Kidney tubule cell (primary cell): ENCODE results near the gene ABHD16B.
"Not testable (repeated sequence)": the region's sequence is repeated elsewhere in the genome, so short reads cannot be mapped to it uniquely, and the experiment has no call there.

Experiments
- DNase-seq: peaks from one replicate; pipeline ENCODE4 v3.0.0-alpha.2; 2018; ENCODE audit warnings: low spot score

Gene ABHD16B

GRCh38 chr20:63835021-63835858 lies 26.1 kb upstream of the ABHD16B start:
- peak; percentile 98 for DNase-seq

- DNase-seq: no peak
These were observed 24.6 kb upstream of the ABHD16B start for GRCh38 chr20:63836458-63837344.

- no peak for DNase-seq
These were observed 23.8 kb upstream of the ABHD16B start for GRCh38 chr20:63837479-63837878.

GRCh38 chr20:63839620-63840019 lies 21.7 kb upstream of the ABHD16B start:
- DNase-seq: no peak

- peak; percentile 92 for DNase-seq
These were observed 20.9 kb upstream of the ABHD16B start for GRCh38 chr20:63840405-63840828.

GRCh38 chr20:63842258-63842657 lies 19.0 kb upstream of the ABHD16B start:
- DNase-seq: no peak

GRCh38 chr20:63843222-63843621 lies 18.1 kb upstream of the ABHD16B start:
- DNase-seq: no peak

GRCh38 chr20:63843778-63844177 lies 17.5 kb upstream of the ABHD16B start:
- DNase-seq: no peak

GRCh38 chr20:63844511-63844991 lies 16.7 kb upstream of the ABHD16B start:
- no peak for DNase-seq

GRCh38 chr20:63846128-63846771 lies 15.0 kb upstream of the ABHD16B start:
- DNase-seq: no peak

GRCh38 chr20:63846888-63847236 lies 14.4 kb upstream of the ABHD16B start:
- DNase-seq: no peak

GRCh38 chr20:63847237-63848002 lies 13.9 kb upstream of the ABHD16B start:
- no peak for DNase-seq

- DNase-seq: no peak
These were observed 13.0 kb upstream of the ABHD16B start for GRCh38 chr20:63848003-63848911.

- DNase-seq: no peak
These were observed 10.4 kb upstream of the ABHD16B start for GRCh38 chr20:63850689-63851547.

- DNase-seq: not testable (repeated sequence)
These were observed 9.8 kb upstream of the ABHD16B start for GRCh38 chr20:63851548-63851943.

GRCh38 chr20:63853733-63854068 lies 7.6 kb upstream of the ABHD16B start:
- not testable (repeated sequence) for DNase-seq

GRCh38 chr20:63854069-63854765 lies 7.1 kb upstream of the ABHD16B start:
- peak; percentile 57 for DNase-seq

- DNase-seq: no peak
These were observed 6.4 kb upstream of the ABHD16B start for GRCh38 chr20:63854766-63855362.
